Thyroid gland (tissue), 4 donors: ENCODE measurements around the gene ATP2A2. TPM values are rescaled to one million over a fixed set of nuclear protein-coding genes. Genes with fewer than 3 reads are reported as not detected.

Source experiments
- DNase-seq, 2 donors: peaks; one replicate each; pipeline ENCODE4 v3.0.0-alpha.2; 2019
- H3K27ac ChIP-seq, 3 donors: fragments of 200-600 bp; sonication (generic); 1 replicate in 2 of 3; 2 replicates in 1 of 3; pipeline ENCODE4 v1.5.1; 2016 to 2019; ENCODE audit warnings: mild to moderate bottlenecking in 1 of 3, moderate library complexity in 1 of 3
- H3K27me3 ChIP-seq: fragments of 200-600 bp; sonication (generic); one replicate; pipeline ENCODE4 v1.5.1; 2019
- H3K36me3 ChIP-seq, 2 donors: fragments of 200-600 bp; sonication (generic); one replicate each; pipeline ENCODE4 v1.5.1; 2016 to 2019
- H3K4me1 ChIP-seq, 2 donors: fragments of 200-600 bp; sonication (generic); one replicate each; pipeline ENCODE4 v1.5.1; 2017 to 2019
- H3K4me3 ChIP-seq, 3 donors: fragments of 200-600 bp; sonication (generic); replicated peaks in 1 of 3; 1 replicate in 2 of 3; 2 replicates in 1 of 3; pipeline ENCODE4 v1.5.1; 2016; ENCODE audit warnings: mild to moderate bottlenecking in 1 of 3
- H3K9me3 ChIP-seq: fragments of 200-600 bp; sonication (generic); one replicate; pipeline ENCODE4 v1.5.1; 2017
- CTCF ChIP-seq, 6 experiments: fragments of 200-600 bp in 3 of 6; fragments of 450-650 bp in 3 of 6; sonication (generic) in 3 of 6; IDR thresholded peaks; one replicate each; pipeline ENCODE4 v1.5.1; 2016 to 2019; ENCODE audit warnings: antibody characterized with exemption in 6 of 6, mild to moderate bottlenecking in 2 of 6, inconsistent platforms in 1 of 6, moderate library complexity in 1 of 6
- POLR2A ChIP-seq, 2 donors: fragments of 450-650 bp; IDR thresholded peaks; one replicate each; pipeline ENCODE4 v1.6.1; 2017; ENCODE audit warnings: antibody characterized with exemption in 2 of 2, mild to moderate bottlenecking in 2 of 2, moderate library complexity in 1 of 2
- WGBS, 2 donors: methylation state at CpG; one replicate each; pipeline ENCODE4 v1.1.5; 2017; 5-methylcytosine and 5-hydroxymethylcytosine counted together
- intact Hi-C: fragments of 100-400 bp; cut with DNase I; formaldehyde crosslinking; loops from one replicate; pipeline ENCODE4 v1.15.1; 2023
- total RNA-seq, 4 donors: library from RNA; depleted of rRNA; stranded (reverse); fragments of >200 nt; gene quantifications; one replicate each; pipeline ENCODE4 v1.2.3, GENCODE V29; 2016

Gene ATP2A2
- total RNA-seq, 4 donors from 2014 or later, result 126 to 220 (median 174) TPM

- Histone ChIP-seq H3K36me3 (peaks cover 47 to 67% of the 10 kb centered on the region in 2 donors), H3K4me1 (peaks cover 4 to 12% of the 10 kb centered on the region in 2 donors), H3K27ac (no peak overlapping the region), H3K4me3 (no peak overlapping the region), H3K27me3 (no peaks in the 10 kb centered on the region), H3K9me3 (no peaks in the 10 kb centered on the region)
- no peak for DNase-seq
- WGBS, 2 donors, result 92 to 94% methylated on average over 7 of the region's 7 CpGs
- intact Hi-C loops, result no loop called here
- TF ChIP-seq POLR2A (IDR thresholded peaks at IDR 0.05) (no peak), CTCF (IDR thresholded peaks at IDR 0.05) (no peak)
Measured at GRCh38 chr12:110348431-110349059, 67.5 kb downstream of the ATP2A2 start.

GRCh38 chr12:110349096-110349495, 68.0 kb downstream of the ATP2A2 start:
- Histone ChIP-seq H3K36me3 (peaks cover 41 to 62% of the 10 kb centered on the region in 2 donors), H3K27me3 (no peaks in the 10 kb centered on the region), H3K27ac (no peak overlapping the region), H3K4me3 (no peak overlapping the region), H3K9me3 (no peaks in the 10 kb centered on the region), H3K4me1 (peaks cover 4 to 12% of the 10 kb centered on the region in 2 donors)
- no peak for TF ChIP-seq POLR2A (IDR thresholded peaks at IDR 0.05)
- no peak for TF ChIP-seq CTCF (IDR thresholded peaks at IDR 0.05)
- intact Hi-C loops, result no loop called here
- no peak for DNase-seq
- WGBS, 2 donors, result 85 to 97% methylated on average over 3 to 4 of the region's 4 CpGs

GRCh38 chr12:110349514-110350151, 68.6 kb downstream of the ATP2A2 start:
- no peak overlapping the region for H3K27ac ChIP-seq
- no peaks in the 10 kb centered on the region for H3K27me3 ChIP-seq
- WGBS, 2 donors, result 62 to 82% methylated on average over 9 to 10 of the region's 12 CpGs
- TF ChIP-seq CTCF (IDR thresholded peaks at IDR 0.05), result no peak
- TF ChIP-seq POLR2A (IDR thresholded peaks at IDR 0.05), result no peak
- peaks cover 36 to 56% of the 10 kb centered on the region in 2 donors for H3K36me3 ChIP-seq
- peaks cover 4 to 12% of the 10 kb centered on the region in 2 donors for H3K4me1 ChIP-seq
- no peak for DNase-seq
- intact Hi-C loops, result no loop called here
- no peak overlapping the region for H3K4me3 ChIP-seq
- H3K9me3 ChIP-seq, result no peaks in the 10 kb centered on the region

- Histone ChIP-seq H3K9me3 (no peaks in the 10 kb centered on the region), H3K4me3 (no peak overlapping the region), H3K4me1 (no peaks in the 10 kb centered on the region), H3K27ac (no peak overlapping the region), H3K36me3 (peaks cover 21 to 44% of the 10 kb centered on the region in 2 donors), H3K27me3 (no peaks in the 10 kb centered on the region)
- DNase-seq, result no peak
- 97 to 98% methylated on average over 7 to 8 of the region's 8 CpGs for WGBS, 2 donors
- intact Hi-C loops, result no loop called here
- TF ChIP-seq CTCF (IDR thresholded peaks at IDR 0.05) (no peak), POLR2A (IDR thresholded peaks at IDR 0.05) (no peak)
Measured at GRCh38 chr12:110351119-110351518, 70.1 kb downstream of the ATP2A2 start.

GRCh38 chr12:110352401-110352800, 71.4 kb downstream of the ATP2A2 start:
- Histone ChIP-seq H3K27me3 (no peaks in the 10 kb centered on the region), H3K9me3 (no peaks in the 10 kb centered on the region), H3K4me1 (no peaks in the 10 kb centered on the region), H3K4me3 (no peak overlapping the region), H3K27ac (no peak overlapping the region), H3K36me3 (peaks cover 12 to 32% of the 10 kb centered on the region in 2 donors)
- 84 to 91% methylated on average over 3 of the region's 3 CpGs for WGBS, 2 donors
- TF ChIP-seq POLR2A (IDR thresholded peaks at IDR 0.05) (no peak), CTCF (IDR thresholded peaks at IDR 0.05) (no peak)
- intact Hi-C loops, result no loop called here
- no peak for DNase-seq
